Panc1 (cell line): Measurements from ENCODE around the gene SMTN. TPM values are rescaled to one million over a fixed set of nuclear protein-coding genes. Genes with fewer than 3 reads are reported as not detected.

Source experiments
- ATAC-seq: fragments of 200-7000 bp; cut with Tn5 transposase; 2 replicates; pipeline ENCODE4 v1.9.1; 2020; ENCODE audit warnings: mild to moderate bottlenecking, moderate library complexity
- BruUV-seq: library from RNA; stranded (reverse); fragments of 400-500 nt; replicated peaks from 2 replicates; lab custom pipeline; 2021; lab: Mats Ljungman, UMichigan
- CTCF ChIA-PET: fragments of 300-600 bp; sonication (Branson Sonifier 250); formaldehyde crosslinking; loops from one replicate; lab custom pipeline; 2022; ENCODE audit warnings: antibody characterized with exemption; lab: Charles Lee
- POLR2A ChIA-PET: fragments of 300-600 bp; sonication (Branson Sonifier 250); formaldehyde crosslinking; loops from one replicate; lab custom pipeline; 2022; ENCODE audit warnings: antibody characterized with exemption; lab: Charles Lee
- DNase-seq: peaks from one replicate; pipeline ENCODE4 v3.0.0-alpha.2; 2010; ENCODE audit warnings: low read depth, low spot score
- H3K27ac ChIP-seq: 2 replicates; pipeline ENCODE4 v1.5.1; 2011; ENCODE audit warnings: mild to moderate bottlenecking, low read length, inconsistent platforms
- H3K27me3 ChIP-seq: fragments of 200-500 bp; sonication (Bioruptor generic); 2 replicates; pipeline ENCODE4 v1.6.0; 2014; ENCODE audit warnings: low read length, inconsistent platforms; ENCODE audit not compliant: control insufficient read depth, insufficient read depth
- H3K36me3 ChIP-seq: fragments of 200-500 bp; sonication (Bioruptor generic); 2 replicates; pipeline ENCODE4 v1.5.1; 2014; ENCODE audit warnings: inconsistent platforms, mild to moderate bottlenecking, low read length, moderate library complexity; ENCODE audit not compliant: control insufficient read depth, insufficient read depth
- H3K4me1 ChIP-seq: 2 replicates; pipeline ENCODE4 v1.5.1; 2011; ENCODE audit warnings: inconsistent platforms, mild to moderate bottlenecking, low read length, moderate library complexity; ENCODE audit not compliant: control insufficient read depth, insufficient read depth
- H3K4me3 ChIP-seq, 2 experiments: 2 replicates each; pipeline ENCODE4 v1.5.1; 2011 to 2012; ENCODE audit warnings: low read depth in 2 of 2, low read length in 2 of 2, mild to moderate bottlenecking in 2 of 2, inconsistent platforms in 1 of 2, moderate library complexity in 1 of 2
- H3K9me3 ChIP-seq: fragments of 200-500 bp; sonication (Bioruptor generic); 2 replicates; pipeline ENCODE4 v1.5.1; 2014; ENCODE audit warnings: low read depth, mild to moderate bottlenecking, inconsistent platforms, low read length, moderate library complexity; ENCODE audit not compliant: control insufficient read depth, insufficient read depth
- CTCF ChIP-seq: fragments of 450-650 bp; IDR thresholded peaks from 2 replicates; pipeline ENCODE4 v1.5.1; 2017; ENCODE audit warnings: mild to moderate bottlenecking
- POLR2AphosphoS5 ChIP-seq: IDR thresholded peaks from 2 replicates; pipeline ENCODE4 v1.6.1; 2012; ENCODE audit warnings: mild to moderate bottlenecking, low read depth, low read length, moderate library complexity
- REST ChIP-seq, 2 experiments: IDR thresholded peaks; 2 replicates each; pipeline ENCODE4 v1.6.1; 2011 to 2012; ENCODE audit warnings: low read depth in 2 of 2, control low read depth in 1 of 2, low read length in 1 of 2, mild to moderate bottlenecking in 1 of 2, moderate library complexity in 1 of 2; ENCODE audit not compliant: insufficient read depth in 1 of 2
- SIN3A ChIP-seq: IDR thresholded peaks from 2 replicates; pipeline ENCODE4 v1.6.1; 2012; ENCODE audit warnings: low read depth, mild to moderate bottlenecking, low read length, moderate library complexity, borderline replicate concordance; ENCODE audit not compliant: insufficient read depth
- TCF7L2 ChIP-seq: IDR thresholded peaks from 2 replicates; pipeline ENCODE4 v1.6.1; 2011; ENCODE audit warnings: mild to moderate bottlenecking, low read depth, low read length, inconsistent platforms
- in situ Hi-C: cut with HindIII; loops from 2 replicates; pipeline ENCODE4 v1.10.0; 2016; ENCODE audit warnings: low sequenced_read_pairs, low pct_unique_long_range_greater_than_20kb
- intact Hi-C: fragments of 100-400 bp; cut with micrococcal nuclease; formaldehyde crosslinking; loops from one replicate; pipeline ENCODE4 v1.10.0; 2022; ENCODE audit not compliant: unreplicated experiment
- total RNA-seq: library from RNA; stranded (reverse); gene quantifications from one replicate; pipeline ENCODE4 v1.2.1, GENCODE V29; 2021; ENCODE audit not compliant: unreplicated experiment

The SMTN gene
- total RNA-seq, 1 experiment from 2014 or later: 71.7 TPM

GRCh38 chr22:31099841-31100761 lies 19.0 kb downstream of the SMTN start:
- intact Hi-C loops: no loop called here
- no peak for DNase-seq
- no peaks in the 10 kb centered on the region for H3K36me3 ChIP-seq
- ChIA-PET CTCF (no interaction called here), POLR2A (no interaction called here)
- TF ChIP-seq REST (IDR thresholded peaks at IDR 0.05; ENCODE audit: insufficient read depth in 1 of 2, low read depth in 2 of 2, low read length in 1 of 2) (no peak), POLR2AphosphoS5 (no peak), TCF7L2 (no peak), SIN3A (no peak), CTCF (no peak)
- H3K9me3 ChIP-seq: no peaks in the 10 kb centered on the region
- in situ Hi-C loops: no loop called here
- no peak overlapping the region for H3K27ac ChIP-seq
- no TSS peak for BruUV-seq
- ATAC-seq: no peak
- H3K27me3 ChIP-seq: no peaks in the 10 kb centered on the region
- no peaks in the 10 kb centered on the region for H3K4me1 ChIP-seq
- no peak overlapping the region for H3K4me3 ChIP-seq

GRCh38 chr22:31100762-31101525 lies 19.8 kb downstream of the SMTN start:
- no TSS peak for BruUV-seq
- CTCF ChIA-PET: interaction anchor here (0.6 kb wide), 1 partner anchor 13 kb away, joined by 4 read pairs; no protein-coding TSS in a partner anchor
- POLR2A ChIA-PET: no interaction called here
- H3K36me3 ChIP-seq: no peaks in the 10 kb centered on the region
- no peak overlapping the region for H3K4me3 ChIP-seq
- no peak for TF ChIP-seq SIN3A
- TF ChIP-seq TCF7L2: no peak
- no peak for TF ChIP-seq REST (IDR thresholded peaks at IDR 0.05; ENCODE audit: insufficient read depth in 1 of 2, low read depth in 2 of 2, low read length in 1 of 2)
- TF ChIP-seq POLR2AphosphoS5: no peak
- TF ChIP-seq CTCF: no peak
- H3K4me1 ChIP-seq: no peaks in the 10 kb centered on the region; the same call in 1 of the 2 replicates
- intact Hi-C loops: no loop called here
- no peak for ATAC-seq
- H3K27ac ChIP-seq: no peak overlapping the region
- H3K9me3 ChIP-seq: no peaks in the 10 kb centered on the region
- DNase-seq: no peak
- H3K27me3 ChIP-seq: no peaks in the 10 kb centered on the region
- in situ Hi-C loops: no loop called here
